HepG2 (cell line): ENCODE results near the gene CDK2. TPM values are rescaled to one million over a fixed set of nuclear protein-coding genes. Genes with fewer than 3 reads are reported as not detected.

Source experiments
- ATF1 ChIP-seq: IDR thresholded peaks from 2 replicates; pipeline ENCODE4 v1.6.1; 2016; ENCODE audit warnings: mild to moderate bottlenecking, control low read depth
- NONO ChIP-seq, 2 experiments: fragments of 450-650 bp in 1 of 2; sonication (generic) in 1 of 2; formaldehyde crosslinking in 1 of 2; IDR thresholded peaks in 1 of 2; conservative IDR thresholded peaks in 1 of 2; 2 replicates each; pipeline versions ENCODE4 v1.6.1 to v1.8.0; 2017 to 2022; ENCODE audit warnings: mild to moderate bottlenecking in 1 of 2, missing genetic modification reagents in 1 of 2, moderate library complexity in 1 of 2
- RERE ChIP-seq: IDR thresholded peaks from 2 replicates; pipeline ENCODE4 v1.6.1; 2016; ENCODE audit warnings: low read depth, missing genetic modification reagents, missing compliant biosample characterization
- SOX13 ChIP-seq, 3 experiments: fragments of 450-650 bp in 1 of 3; sonication (generic) in 1 of 3; formaldehyde crosslinking in 1 of 3; IDR thresholded peaks in 2 of 3; conservative IDR thresholded peaks in 1 of 3; 2 replicates each; pipeline versions ENCODE4 v1.5.0 to v1.6.1; 2016 to 2020; ENCODE audit warnings: antibody characterized with exemption in 1 of 3, mild to moderate bottlenecking in 1 of 3, missing compliant biosample characterization in 1 of 3, missing genetic modification reagents in 1 of 3, moderate library complexity in 1 of 3
- ZBTB25 ChIP-seq: IDR thresholded peaks from 2 replicates; pipeline ENCODE4 v1.6.1; 2018; ENCODE audit warnings: missing genetic modification reagents
- ZC3H13 ChIP-seq: sonication (generic); formaldehyde crosslinking; IDR thresholded peaks from 2 replicates; pipeline ENCODE4 v1.8.1; 2023; ENCODE audit warnings: mild to moderate bottlenecking, missing genetic modification reagents, moderate library complexity
- ZNF234 ChIP-seq: sonication (generic); formaldehyde crosslinking; conservative IDR thresholded peaks from 2 replicates; pipeline ENCODE4 v1.5.1; 2020; ENCODE audit warnings: mild to moderate bottlenecking, missing genetic modification reagents
- ZNF367 ChIP-seq: sonication (generic); formaldehyde crosslinking; IDR thresholded peaks from 2 replicates; pipeline ENCODE4 v1.4.0; 2020; ENCODE audit warnings: missing genetic modification reagents, borderline replicate concordance
- polyA plus RNA-seq, 8 experiments: library from polyadenylated mRNA; depleted of rRNA in 3 of 8; stranded (reverse) in 7 of 8; unstranded in 1 of 8; fragments of >200 nt; fragmentation: Illumina TruSeq in 4 of 8; extraction: Trizol in 4 of 8; gene quantifications; 2 replicates each; pipeline versions ENCODE4 v1.2.1 to v1.2.3, GENCODE V29; 2011 to 2016; ENCODE audit warnings: low read depth in 4 of 8, missing spikeins in 1 of 8, mixed read lengths in 1 of 8; ENCODE audit not compliant: insufficient read depth in 1 of 8
- total RNA-seq, 5 experiments: library from RNA; depleted of rRNA; stranded (reverse); fragments of >200 nt; fragmentation: Illumina TruSeq; extraction: Trizol; gene quantifications; 2 replicates each; pipeline ENCODE4 v1.2.3, GENCODE V29; 2016; ENCODE audit warnings: low read depth in 1 of 5
- TF ChIP-seq, protein P1 (sequence below), 2 experiments: fragments of 450-650 bp in 1 of 2; sonication (generic) in 1 of 2; formaldehyde crosslinking in 1 of 2; IDR thresholded peaks; 2 replicates each; pipeline versions ENCODE4 v1.6.1 to v1.8.0; 2016 to 2022; ENCODE audit warnings: antibody characterized with exemption in 1 of 2, mild to moderate bottlenecking in 1 of 2, missing genetic modification reagents in 1 of 2
- TF ChIP-seq, protein P2 (sequence below): sonication (generic); formaldehyde crosslinking; IDR thresholded peaks from 2 replicates; pipeline ENCODE4 v1.4.0; 2020; ENCODE audit warnings: missing genetic modification reagents, borderline replicate concordance

CDK2 gene
- total and polyA plus RNA-seq, 2 of the 13 experiments (the other 11 are each of a cell fraction or from before 2014, with no cell fraction given), result 47.5 to 52.6 TPM

- TF ChIP-seq RERE, result 0 out of 2 replicates have a peak, but pooled peaks have one; percentile 17
- TF ChIP-seq SOX13 (IDR thresholded peaks at IDR 0.05), result peak; percentile 84
- peak in 1 of 2 experiments; percentile 97; a peak in 2 of 4 replicates for TF ChIP-seq SOX13 (CRISPR knock-in tag; conservative IDR thresholded peaks at IDR 0.05 in 1 of 2, IDR thresholded peaks at IDR 0.05 in 1 of 2)
- no peak for TF ChIP-seq ZNF367 (CRISPR knock-in tag)
- no peak for TF ChIP-seq ZC3H13 (CRISPR knock-in tag)
- TF ChIP-seq ZNF234 (CRISPR knock-in tag), result no peak
- TF ChIP-seq, protein P1, sequence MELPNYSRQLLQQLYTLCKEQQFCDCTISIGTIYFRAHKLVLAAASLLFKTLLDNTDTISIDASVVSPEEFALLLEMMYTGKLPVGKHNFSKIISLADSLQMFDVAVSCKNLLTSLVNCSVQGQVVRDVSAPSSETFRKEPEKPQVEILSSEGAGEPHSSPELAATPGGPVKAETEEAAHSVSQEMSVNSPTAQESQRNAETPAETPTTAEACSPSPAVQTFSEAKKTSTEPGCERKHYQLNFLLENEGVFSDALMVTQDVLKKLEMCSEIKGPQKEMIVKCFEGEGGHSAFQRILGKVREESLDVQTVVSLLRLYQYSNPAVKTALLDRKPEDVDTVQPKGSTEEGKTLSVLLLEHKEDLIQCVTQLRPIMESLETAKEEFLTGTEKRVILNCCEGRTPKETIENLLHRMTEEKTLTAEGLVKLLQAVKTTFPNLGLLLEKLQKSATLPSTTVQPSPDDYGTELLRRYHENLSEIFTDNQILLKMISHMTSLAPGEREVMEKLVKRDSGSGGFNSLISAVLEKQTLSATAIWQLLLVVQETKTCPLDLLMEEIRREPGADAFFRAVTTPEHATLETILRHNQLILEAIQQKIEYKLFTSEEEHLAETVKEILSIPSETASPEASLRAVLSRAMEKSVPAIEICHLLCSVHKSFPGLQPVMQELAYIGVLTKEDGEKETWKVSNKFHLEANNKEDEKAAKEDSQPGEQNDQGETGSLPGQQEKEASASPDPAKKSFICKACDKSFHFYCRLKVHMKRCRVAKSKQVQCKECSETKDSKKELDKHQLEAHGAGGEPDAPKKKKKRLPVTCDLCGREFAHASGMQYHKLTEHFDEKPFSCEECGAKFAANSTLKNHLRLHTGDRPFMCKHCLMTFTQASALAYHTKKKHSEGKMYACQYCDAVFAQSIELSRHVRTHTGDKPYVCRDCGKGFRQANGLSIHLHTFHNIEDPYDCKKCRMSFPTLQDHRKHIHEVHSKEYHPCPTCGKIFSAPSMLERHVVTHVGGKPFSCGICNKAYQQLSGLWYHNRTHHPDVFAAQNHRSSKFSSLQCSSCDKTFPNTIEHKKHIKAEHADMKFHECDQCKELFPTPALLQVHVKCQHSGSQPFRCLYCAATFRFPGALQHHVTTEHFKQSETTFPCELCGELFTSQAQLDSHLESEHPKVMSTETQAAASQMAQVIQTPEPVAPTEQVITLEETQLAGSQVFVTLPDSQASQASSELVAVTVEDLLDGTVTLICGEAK (IDR thresholded peaks at IDR 0.05), result no peak
- TF ChIP-seq, protein P1 (CRISPR knock-in tag; IDR thresholded peaks at IDR 0.05), result no peak
- TF ChIP-seq, protein P2, sequence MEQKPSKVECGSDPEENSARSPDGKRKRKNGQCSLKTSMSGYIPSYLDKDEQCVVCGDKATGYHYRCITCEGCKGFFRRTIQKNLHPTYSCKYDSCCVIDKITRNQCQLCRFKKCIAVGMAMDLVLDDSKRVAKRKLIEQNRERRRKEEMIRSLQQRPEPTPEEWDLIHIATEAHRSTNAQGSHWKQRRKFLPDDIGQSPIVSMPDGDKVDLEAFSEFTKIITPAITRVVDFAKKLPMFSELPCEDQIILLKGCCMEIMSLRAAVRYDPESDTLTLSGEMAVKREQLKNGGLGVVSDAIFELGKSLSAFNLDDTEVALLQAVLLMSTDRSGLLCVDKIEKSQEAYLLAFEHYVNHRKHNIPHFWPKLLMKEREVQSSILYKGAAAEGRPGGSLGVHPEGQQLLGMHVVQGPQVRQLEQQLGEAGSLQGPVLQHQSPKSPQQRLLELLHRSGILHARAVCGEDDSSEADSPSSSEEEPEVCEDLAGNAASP (CRISPR knock-in tag), result peak; percentile 37; the same call in 1 of the 2 replicates
- TF ChIP-seq ATF1 (CRISPR knock-in tag), result peak; percentile 23; the same call in 1 of the 2 replicates
- no peak for TF ChIP-seq NONO (IDR thresholded peaks at IDR 0.05)
- TF ChIP-seq NONO (CRISPR knock-in tag; conservative IDR thresholded peaks at IDR 0.05), result no peak
- TF ChIP-seq ZBTB25, result peak; percentile 66; the same call in 1 of the 2 replicates
These were observed 43.5 kb downstream of the CDK2 start (continued) for GRCh38 chr12:56010111-56010570.
